ENCODE data around the gene LYRM1.

GRCh38 chr16:20875355-20875650 lies 25.3 kb upstream of the LYRM1 start:
- TF ChIP-seq CTCF (IDR thresholded peaks at IDR 0.05) (no peak), POLR2A (IDR thresholded peaks at IDR 0.05) (no peak)

Data from lower leg skin (tissue), 3 donors.